Activated CD4-positive, alpha-beta T cell treated with anti-CD3 and anti-CD28 coated beads for 48 hours (primary cell): ENCODE results near the gene UBE2V1.
A peak's percentile ranks its signal among the peaks of the same experiment; 100 is the strongest.
"Not testable (repeated sequence)": the region's sequence is repeated elsewhere in the genome, so short reads cannot be mapped to it uniquely, and the experiment has no call there.

Experiments used
- DNase-seq: peaks from one replicate; pipeline ENCODE4 v3.0.0-alpha.2; 2020

UBE2V1 gene

GRCh38 chr20:50093240-50093639, 19.7 kb downstream of the UBE2V1 start:
- no peak for DNase-seq

DNA sequence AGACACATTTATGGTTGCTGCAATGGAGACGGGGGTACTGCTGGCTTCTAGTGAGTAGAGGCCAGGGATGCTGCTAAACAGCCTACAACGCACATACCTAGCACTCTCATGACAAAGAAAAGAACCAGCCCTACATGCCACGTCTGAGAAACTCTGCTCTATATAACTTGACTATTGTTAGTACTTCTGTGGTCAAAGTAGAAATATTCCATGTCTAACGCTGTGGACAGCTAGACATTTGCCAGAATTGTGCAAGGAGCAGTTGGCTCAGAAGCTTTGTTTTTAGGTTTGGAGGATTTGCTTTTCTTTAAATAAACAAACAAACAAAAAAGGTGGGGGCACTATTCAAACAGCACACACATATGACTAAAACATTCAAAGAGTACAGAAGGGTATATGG, 20.5 kb downstream of the UBE2V1 start:
- DNase-seq: no peak

DNA sequence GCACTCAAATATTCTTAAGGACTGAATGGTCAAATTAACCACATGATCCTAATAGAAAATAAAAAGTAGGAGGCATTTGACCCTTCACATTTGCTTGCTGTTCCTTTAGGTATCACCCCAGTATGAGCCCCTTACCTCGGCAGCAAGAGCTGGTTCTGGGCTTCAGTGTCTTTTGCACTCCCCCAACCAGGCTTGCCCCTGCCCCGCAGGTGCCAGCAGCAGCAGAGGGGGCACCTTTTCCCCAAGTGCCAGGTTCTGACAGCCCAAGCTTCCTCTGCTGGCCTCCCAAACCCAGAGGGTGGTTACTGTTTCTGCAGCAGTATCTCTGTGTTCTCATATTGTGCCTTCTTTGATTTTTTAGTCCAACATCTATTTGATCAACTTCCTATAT, 23.2 kb downstream of the UBE2V1 start:
- DNase-seq: no peak

DNA sequence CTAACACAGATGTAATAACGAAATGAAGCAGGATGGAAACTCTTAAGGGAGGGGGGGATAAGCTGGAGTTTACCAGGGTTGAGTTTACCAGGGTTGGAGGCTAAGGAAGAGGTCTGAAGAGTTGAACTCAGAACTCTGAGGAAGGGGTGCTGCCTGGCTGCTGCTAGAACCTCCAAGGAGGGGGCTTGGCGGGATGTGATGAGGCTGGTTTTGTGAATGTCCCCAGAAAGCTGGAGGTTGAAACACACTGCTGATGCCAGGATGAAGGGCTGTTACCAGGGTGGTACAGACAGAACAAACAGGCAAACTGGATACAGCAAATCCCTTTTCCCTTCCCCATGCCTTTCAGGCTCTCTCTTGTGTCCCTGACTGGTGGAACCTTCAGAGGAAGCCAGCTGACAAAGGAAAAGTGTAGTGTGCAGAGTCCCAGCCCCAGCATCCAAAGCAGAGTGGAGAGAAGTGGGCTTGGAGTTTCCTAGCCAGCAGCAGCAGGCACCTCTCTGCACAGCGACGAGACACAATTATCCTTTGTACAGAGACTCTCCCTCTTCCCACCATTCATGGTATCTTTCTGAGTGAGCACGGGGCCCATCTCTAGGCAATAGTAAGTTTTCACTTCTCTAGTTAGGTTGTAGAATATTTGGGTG, 23.7 kb downstream of the UBE2V1 start:
- no peak for DNase-seq

GRCh38 chr20:50088022-50088421, 24.9 kb downstream of the UBE2V1 start:
- DNase-seq: no peak

GRCh38 chr20:50085481-50086365, 27.2 kb downstream of the UBE2V1 start:
- DNase-seq: peak; percentile 40

- DNase-seq: no peak
These were observed 27.8 kb downstream of the UBE2V1 start for GRCh38 chr20:50085146-50085480.

DNA sequence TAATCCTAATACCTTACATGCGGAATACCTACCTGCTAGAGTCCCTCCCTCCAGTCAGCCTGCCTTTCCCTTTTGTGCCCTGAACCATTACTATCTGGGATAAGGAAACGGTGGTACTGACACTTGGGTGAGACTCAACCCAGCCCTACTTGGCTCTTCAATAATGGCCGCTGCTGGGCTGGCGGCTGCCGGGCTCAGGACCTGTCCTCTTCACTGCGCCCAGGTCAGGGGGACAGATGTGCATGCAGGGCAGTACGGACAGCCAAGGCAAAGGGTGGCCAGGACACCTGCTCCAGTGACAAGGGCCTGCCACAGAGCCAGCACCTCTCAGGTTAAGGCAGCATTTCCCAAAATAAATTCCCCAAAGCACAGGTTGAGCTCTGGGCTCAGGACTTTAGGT, 29.9 kb downstream of the UBE2V1 start:
- DNase-seq: no peak

GRCh38 chr20:50082056-50082455, 30.9 kb downstream of the UBE2V1 start:
- not testable (repeated sequence) for DNase-seq

GRCh38 chr20:50077818-50078601, 34.9 kb downstream of the UBE2V1 start:
- no peak for DNase-seq

DNA sequence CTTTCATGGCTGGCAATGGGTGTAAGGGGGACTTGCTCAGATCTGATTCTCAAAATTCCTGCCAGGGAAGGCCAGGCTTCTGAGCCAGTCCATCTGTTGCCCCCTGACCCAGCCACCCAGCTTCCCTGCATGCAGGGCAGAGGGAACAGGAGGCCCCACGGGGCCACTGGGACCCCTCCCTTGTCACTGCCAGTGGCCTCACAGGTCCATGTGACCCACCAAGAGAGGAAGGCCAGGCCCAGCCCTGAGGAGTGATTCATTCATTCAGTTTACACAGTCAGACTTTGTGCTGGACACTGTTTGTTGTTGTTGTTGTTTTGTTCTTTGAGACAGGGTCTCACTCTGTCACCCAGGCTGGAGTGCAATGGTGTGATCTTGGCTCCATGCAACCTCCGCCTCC, 39.5 kb downstream of the UBE2V1 start:
- DNase-seq: no peak

GRCh38 chr20:50071039-50071888, 41.7 kb downstream of the UBE2V1 start:
- peak; percentile 95 for DNase-seq

DNA sequence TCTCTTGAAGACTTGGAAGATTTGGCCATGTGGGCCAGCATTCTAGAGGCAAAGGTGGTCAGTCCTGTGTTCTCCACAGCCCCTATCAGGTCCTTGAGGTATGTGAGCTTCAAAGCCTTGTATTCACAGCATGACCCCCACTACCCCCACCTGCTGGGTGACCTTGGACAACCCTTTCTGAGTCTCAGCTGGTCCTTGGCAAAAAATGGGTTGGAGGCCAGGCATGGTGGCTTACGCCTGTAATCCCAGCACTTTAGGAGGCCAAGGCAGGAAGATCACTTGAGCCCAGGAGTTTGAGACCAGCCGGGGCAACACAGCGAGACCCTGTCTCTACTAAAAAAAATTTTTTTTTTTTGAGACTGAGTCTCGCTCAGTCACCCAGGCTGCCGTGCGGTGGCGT, 42.6 kb downstream of the UBE2V1 start:
- DNase-seq: no peak

DNA sequence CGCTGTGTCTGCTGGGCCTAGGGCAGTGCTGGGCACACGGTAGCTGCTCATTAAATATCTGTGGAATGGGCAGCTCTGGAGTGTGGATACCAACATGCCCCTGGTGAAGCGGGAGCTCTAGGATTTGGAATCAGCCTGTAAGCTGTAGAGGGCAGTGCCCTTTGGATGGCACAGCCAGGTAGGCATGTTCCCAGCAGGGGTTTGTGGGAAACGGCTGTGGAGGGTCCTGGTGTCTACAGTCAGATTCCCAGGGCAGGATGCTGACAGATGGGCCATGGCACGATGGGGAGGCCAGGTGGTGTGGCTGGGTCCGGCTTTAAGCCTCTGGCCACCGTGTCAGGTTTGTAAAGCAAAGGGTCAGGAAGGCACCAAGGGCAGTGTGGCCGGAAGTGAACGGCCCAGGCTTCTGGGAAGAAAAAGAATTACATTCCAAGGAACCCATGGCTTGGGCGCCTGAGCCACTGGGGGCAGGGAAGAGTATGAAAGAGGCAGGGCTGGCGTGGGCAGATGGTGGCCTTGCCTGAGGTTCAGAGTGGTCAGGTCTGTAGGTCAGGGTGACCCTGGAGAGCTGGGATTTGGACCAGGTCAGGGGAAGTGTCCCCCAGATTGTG, 44.8 kb downstream of the UBE2V1 start:
- DNase-seq: no peak

GRCh38 chr20:50067461-50067860, 45.5 kb downstream of the UBE2V1 start:
- no peak for DNase-seq

GRCh38 chr20:50067018-50067417, 45.9 kb downstream of the UBE2V1 start:
- no peak for DNase-seq

DNA sequence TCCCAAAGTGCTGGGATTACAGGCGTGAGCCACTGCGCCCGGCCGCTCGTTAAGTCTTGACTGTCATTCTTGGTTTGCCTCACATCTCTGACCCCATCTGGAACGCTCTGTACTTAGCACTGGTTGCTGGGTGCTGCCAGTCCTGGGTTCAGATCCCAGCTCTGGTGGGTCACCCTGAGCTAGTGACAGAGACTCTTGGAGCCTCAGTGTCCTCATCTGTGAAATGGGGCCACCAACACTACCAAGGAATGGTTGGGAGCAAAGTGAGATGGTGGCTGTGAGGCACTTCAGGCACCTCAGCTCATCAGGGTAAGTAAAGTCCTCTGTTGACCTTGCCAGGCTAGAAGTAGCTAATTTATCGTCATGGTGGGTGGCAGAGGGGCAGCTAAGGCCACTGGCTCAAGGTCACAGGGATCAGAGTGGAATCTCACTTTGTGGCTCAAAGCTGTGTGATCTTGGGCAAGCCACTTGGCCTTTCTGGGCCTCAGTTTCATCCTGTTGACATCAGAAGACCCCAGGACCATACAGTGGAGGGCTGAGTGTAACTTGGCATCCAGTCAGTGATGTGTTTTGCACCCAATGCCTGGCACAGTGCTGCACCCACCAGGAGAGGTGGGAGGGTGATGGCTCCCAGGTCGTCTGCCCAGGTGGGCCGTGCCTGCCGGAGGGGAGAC, 46.7 kb downstream of the UBE2V1 start:
- DNase-seq: no peak

GRCh38 chr20:50065325-50065615, 47.7 kb downstream of the UBE2V1 start:
- no peak for DNase-seq

DNA sequence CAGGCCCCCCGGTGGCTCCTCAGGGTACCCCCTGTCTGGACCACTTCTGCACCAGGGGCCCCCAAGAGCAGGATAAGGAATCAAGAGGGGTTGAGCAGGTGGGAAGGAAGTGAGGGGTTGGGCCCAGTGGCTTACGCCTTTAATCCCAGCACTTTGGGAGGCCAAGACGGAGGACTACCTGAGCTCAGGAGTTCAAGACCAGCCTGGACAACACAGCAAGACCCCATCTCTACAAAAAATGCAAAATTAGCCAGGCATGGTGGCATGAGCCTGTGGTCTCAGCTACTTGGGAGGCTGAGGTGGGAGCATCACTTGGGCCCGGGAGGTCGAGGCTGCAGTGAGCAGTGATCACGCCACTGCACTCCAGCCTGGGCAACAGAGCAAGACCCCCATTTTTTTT, 49.2 kb downstream of the UBE2V1 start:
- not testable (repeated sequence) for DNase-seq

GRCh38 chr20:50062006-50062838, 50.7 kb downstream of the UBE2V1 start:
- DNase-seq: no peak
